Measurements from ENCODE around the gene VIPR2. TPM values are rescaled to one million over a fixed set of nuclear protein-coding genes. Genes with fewer than 3 reads are reported as not detected.

The VIPR2 gene, protein sequence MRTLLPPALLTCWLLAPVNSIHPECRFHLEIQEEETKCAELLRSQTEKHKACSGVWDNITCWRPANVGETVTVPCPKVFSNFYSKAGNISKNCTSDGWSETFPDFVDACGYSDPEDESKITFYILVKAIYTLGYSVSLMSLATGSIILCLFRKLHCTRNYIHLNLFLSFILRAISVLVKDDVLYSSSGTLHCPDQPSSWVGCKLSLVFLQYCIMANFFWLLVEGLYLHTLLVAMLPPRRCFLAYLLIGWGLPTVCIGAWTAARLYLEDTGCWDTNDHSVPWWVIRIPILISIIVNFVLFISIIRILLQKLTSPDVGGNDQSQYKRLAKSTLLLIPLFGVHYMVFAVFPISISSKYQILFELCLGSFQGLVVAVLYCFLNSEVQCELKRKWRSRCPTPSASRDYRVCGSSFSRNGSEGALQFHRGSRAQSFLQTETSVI
- total RNA-seq: 10 to 100 TPM; 12.3 to 27.0 (median 20.5) TPM
- polyA plus RNA-seq: 10 to 100 TPM in 1 of 2 donors, 1 to 10 TPM in 1; 3.3 to 15.1 TPM
- long read RNA-seq, donor 1, transcript VIPR2-201 (13 exons, 3,944 nt): major isoform, 12 of 46 reads
- long read RNA-seq, donor 1, partial matches to known transcripts: 3 of 46 reads
- long read RNA-seq, donor 1, other reads (novel, unspliced or antisense): 28 of 46 reads
- long read RNA-seq, donor 2, transcript VIPR2-201 (13 exons, 3,944 nt): major isoform, 34 of 142 reads
- long read RNA-seq, donor 2, transcript VIPR2-202 (10 exons, 1,491 nt): minor isoform, 8 of 142 reads
- long read RNA-seq, donor 2, partial matches to known transcripts: 9 of 142 reads
- long read RNA-seq, donor 2, other reads (novel, unspliced or antisense): 91 of 142 reads
- long read RNA-seq, donor 3, transcript VIPR2-201 (13 exons, 3,944 nt): major isoform, 8 of 43 reads
- long read RNA-seq, donor 3, partial matches to known transcripts: 3 of 43 reads
- long read RNA-seq, donor 3, other reads (novel, unspliced or antisense): 28 of 43 reads

DNA sequence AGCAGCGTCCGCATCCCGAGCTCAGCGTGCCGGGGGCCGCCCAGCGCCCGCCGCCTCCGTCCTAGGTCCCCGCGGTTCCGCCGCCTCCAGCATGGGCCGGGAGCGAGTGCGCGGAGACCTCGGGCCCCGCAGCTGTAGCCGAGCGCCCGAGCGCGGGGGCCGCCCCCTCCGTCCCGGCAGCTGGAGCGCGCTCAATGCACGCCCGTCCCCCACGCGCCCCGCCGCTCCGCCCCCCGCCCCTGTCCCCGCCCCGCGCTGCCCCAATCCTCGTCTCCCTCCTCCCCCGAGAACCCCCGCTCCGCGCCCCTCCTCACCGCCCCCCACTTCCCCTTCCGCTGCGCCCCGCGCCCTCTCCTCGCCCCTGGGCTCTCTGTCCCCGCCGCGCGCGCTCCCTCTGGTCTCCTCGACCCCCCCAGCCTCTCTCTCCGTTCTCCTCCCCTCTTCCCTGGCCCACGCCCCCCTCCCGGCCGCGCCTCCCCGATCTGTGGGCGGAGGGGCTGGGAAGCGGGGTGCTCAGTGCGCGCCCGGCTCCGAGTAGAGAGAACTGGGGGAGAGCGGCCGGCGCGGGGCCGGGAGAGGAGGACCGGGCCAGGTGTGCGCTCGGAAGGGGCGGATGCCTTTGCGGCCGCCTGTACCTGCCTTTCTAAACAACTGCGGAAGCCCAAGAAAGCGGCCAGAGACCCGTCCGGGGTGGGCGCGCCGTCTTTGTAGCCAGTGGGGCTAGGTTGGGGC lies at the start of gene VIPR2:
VIPR2 (minus strand) TSS at position 110 of the 732 bp plus-strand sequence; CDS start at position 14, 96 bp downstream.
- DNase-seq (peak in 4 of 5 donors; percentile 36 to 77 (median 49)), ATAC-seq (peak in 3 of 4 donors; percentile 27 to 81 (median 68))
- intact Hi-C loops (cut with DNase I): loop anchor here in 6 of 10 donors (5.0 to 10.0 kb wide), 4 partner anchors 48 to 133 kb away; no protein-coding TSS in a partner anchor
- Histone ChIP-seq H3K27ac (peak within 1 kb of the TSS in 9 of 12 donors; percentile 19 to 83 (median 70)), H3K27me3 (peaks cover 0 to 42% (median 7%) of the 10 kb centered on the region in 9 donors), H3K4me1 (peaks cover 0 to 43% (median 16%) of the 10 kb centered on the region in 12 donors), H3K36me3 (peaks cover 0 to 10% (median 0%) of the 10 kb centered on the region in 9 donors), H3K4me3 (peak within 1 kb of the TSS; percentile 62 to 91 (median 74)), H3K9me3 (no peaks in the 10 kb centered on the region)
- no peak for TF ChIP-seq POLR2A (IDR thresholded peaks at IDR 0.05)
- TF ChIP-seq, protein P1, sequence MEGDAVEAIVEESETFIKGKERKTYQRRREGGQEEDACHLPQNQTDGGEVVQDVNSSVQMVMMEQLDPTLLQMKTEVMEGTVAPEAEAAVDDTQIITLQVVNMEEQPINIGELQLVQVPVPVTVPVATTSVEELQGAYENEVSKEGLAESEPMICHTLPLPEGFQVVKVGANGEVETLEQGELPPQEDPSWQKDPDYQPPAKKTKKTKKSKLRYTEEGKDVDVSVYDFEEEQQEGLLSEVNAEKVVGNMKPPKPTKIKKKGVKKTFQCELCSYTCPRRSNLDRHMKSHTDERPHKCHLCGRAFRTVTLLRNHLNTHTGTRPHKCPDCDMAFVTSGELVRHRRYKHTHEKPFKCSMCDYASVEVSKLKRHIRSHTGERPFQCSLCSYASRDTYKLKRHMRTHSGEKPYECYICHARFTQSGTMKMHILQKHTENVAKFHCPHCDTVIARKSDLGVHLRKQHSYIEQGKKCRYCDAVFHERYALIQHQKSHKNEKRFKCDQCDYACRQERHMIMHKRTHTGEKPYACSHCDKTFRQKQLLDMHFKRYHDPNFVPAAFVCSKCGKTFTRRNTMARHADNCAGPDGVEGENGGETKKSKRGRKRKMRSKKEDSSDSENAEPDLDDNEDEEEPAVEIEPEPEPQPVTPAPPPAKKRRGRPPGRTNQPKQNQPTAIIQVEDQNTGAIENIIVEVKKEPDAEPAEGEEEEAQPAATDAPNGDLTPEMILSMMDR (IDR thresholded peaks at IDR 0.05): no peak
- WGBS, 4 donors: 1 to 2% (median 2%) methylated on average over 18 to 85 of the region's 88 CpGs

DNA sequence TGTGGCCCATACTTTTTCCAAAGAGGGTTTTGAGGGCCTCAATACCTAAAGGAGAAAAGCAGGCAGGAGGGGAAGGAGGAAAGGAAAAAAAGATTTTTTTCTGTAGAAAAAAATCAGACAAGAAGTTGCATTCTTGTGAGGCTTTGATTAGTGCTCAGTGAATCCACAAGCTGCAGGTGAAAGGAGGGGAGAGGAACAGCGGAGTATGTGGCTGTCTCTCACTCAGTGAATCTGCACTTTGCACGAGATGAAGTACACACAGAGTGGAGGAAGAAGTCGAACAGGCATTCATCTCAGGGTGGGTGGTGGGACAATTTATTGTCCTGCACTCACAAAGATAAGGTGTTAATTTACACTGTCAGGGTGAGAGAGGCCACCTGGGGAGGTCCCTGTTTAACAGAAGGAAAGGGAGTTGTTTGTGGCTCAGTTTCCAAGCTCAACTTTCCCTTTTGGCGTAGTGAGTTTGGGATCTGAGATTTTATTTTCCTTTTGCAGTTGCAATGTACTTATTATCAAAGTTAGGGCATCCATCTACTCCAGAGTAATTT lies 49.0 kb upstream of the VIPR2 start:
- Histone ChIP-seq H3K27me3 (peaks cover 0 to 13% (median 0%) of the 10 kb centered on the region in 9 donors), H3K36me3 (no peaks in the 10 kb centered on the region), H3K27ac (no peak overlapping the region), H3K4me1 (peaks cover 0 to 27% (median 4%) of the 10 kb centered on the region in 12 donors), H3K9me3 (peaks cover 0 to 5% (median 0%) of the 10 kb centered on the region in 12 donors), H3K4me3 (no peak overlapping the region)
- ATAC-seq (no peak), DNase-seq (no peak)
- TF ChIP-seq, protein P1 (IDR thresholded peaks at IDR 0.05): no peak
- no peak for TF ChIP-seq POLR2A (IDR thresholded peaks at IDR 0.05)
- 63 to 76% (median 69%) methylated on average over 4 of the region's 4 CpGs for WGBS, 4 donors
- intact Hi-C loops (cut with DNase I): no loop called here

DNA sequence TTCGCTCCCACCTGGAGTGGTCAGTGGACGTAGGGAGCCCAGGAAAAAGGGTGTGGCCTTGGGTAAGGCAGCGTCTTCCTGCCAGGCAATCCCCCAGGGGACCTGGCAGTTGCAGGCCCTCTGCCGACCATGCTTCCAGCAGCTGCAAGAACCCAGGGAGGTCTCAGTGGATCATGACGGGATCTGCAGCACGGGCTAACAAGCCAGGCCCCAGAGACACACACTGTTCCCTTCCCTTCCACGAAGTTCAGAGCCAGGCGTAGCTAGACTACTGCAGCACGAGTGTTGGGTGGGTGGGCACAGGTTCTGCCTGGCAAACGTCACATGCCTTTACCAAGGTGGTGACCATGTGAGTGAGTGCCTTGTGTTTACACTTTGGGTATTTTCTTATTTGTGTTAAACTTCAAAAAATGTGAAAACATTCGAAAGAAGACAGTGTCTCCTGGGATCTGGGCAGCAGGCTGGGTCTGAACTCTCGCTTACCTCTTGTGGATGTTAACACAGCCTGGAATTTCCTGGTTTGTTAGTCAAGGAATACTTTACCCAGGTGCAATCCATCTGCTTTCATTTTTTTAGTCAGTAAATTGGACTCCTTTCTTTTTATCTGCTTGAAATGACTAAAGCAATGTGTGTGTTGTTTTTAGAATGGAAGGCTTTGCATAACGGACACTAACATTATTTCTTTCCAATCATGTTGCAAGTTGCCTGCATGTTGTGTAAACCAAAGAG lies 48.2 kb upstream of the VIPR2 start:
- H3K9me3 ChIP-seq: peaks cover 0 to 11% (median 2%) of the 10 kb centered on the region in 12 donors
- WGBS, 4 donors: 65 to 79% (median 74%) methylated on average over 12 to 13 of the region's 13 CpGs
- H3K27ac ChIP-seq: no peak overlapping the region

More for the DNA sequence above, 48.2 kb upstream of the VIPR2 start:
- Histone ChIP-seq H3K27me3 (peaks cover 0 to 13% (median 0%) of the 10 kb centered on the region in 9 donors), H3K4me3 (no peak overlapping the region), H3K4me1 (peaks cover 0 to 21% (median 4%) of the 10 kb centered on the region in 12 donors), H3K36me3 (no peaks in the 10 kb centered on the region)
- intact Hi-C loops (cut with DNase I): no loop called here
- ATAC-seq (no peak), DNase-seq (no peak)
- TF ChIP-seq, protein P1 (IDR thresholded peaks at IDR 0.05): no peak
- TF ChIP-seq POLR2A (IDR thresholded peaks at IDR 0.05): no peak
